Thymus (tissue), 2 donors: ENCODE results near the gene RPL10. TPM values are rescaled to one million over a fixed set of nuclear protein-coding genes. Genes with fewer than 3 reads are reported as not detected.

ENCODE experiments used
- polyA plus RNA-seq: library from polyadenylated mRNA; stranded (reverse); fragments of 200-250 nt; gene quantifications from one replicate; pipeline ENCODE4 v1.2.3, GENCODE V29; 2013
- total RNA-seq: library from RNA; stranded (reverse); fragments of 120-200 nt; gene quantifications from one replicate; pipeline ENCODE4 v1.2.4, GENCODE V29; 2013
- donor health status: healthy.

The RPL10 gene
- total and polyA plus RNA-seq, 2 donors = 5,085 to 5,714 TPM

Other genes with a start within 250 kb of the RPL10 start
- not detected for gene OPN1MW, start 215.8 kb upstream of the RPL10 start, total RNA-seq
- 0.02 TPM for gene OPN1MW, start 215.8 kb upstream of the RPL10 start, polyA plus RNA-seq
- gene OPN1MW2, start 178.6 kb upstream of the RPL10 start, total RNA-seq = not detected
- gene OPN1MW2, start 178.6 kb upstream of the RPL10 start, polyA plus RNA-seq = not detected
- gene OPN1MW3, start 140.8 kb upstream of the RPL10 start, total RNA-seq = not detected
- gene OPN1MW3, start 140.8 kb upstream of the RPL10 start, polyA plus RNA-seq = 0.02 TPM
- not detected for gene TEX28, start 103.3 kb upstream of the RPL10 start, total RNA-seq
- gene TEX28, start 103.3 kb upstream of the RPL10 start, polyA plus RNA-seq = 0.05 TPM
- gene TKTL1, start 102.6 kb upstream of the RPL10 start, total RNA-seq = 1.3 TPM
- 0.43 TPM for gene TKTL1, start 102.6 kb upstream of the RPL10 start, polyA plus RNA-seq
- gene FLNA, start 23.7 kb upstream of the RPL10 start, total RNA-seq = 164 TPM
- gene FLNA, start 23.7 kb upstream of the RPL10 start, polyA plus RNA-seq = 412 TPM
- 8.2 TPM for gene EMD, start 19.1 kb upstream of the RPL10 start, total RNA-seq
- gene EMD, start 19.1 kb upstream of the RPL10 start, polyA plus RNA-seq = 110 TPM
- gene DNASE1L1, start 10.9 kb downstream of the RPL10 start, total RNA-seq = 10.1 TPM
- 23.0 TPM for gene DNASE1L1, start 10.9 kb downstream of the RPL10 start, polyA plus RNA-seq
- 21.0 TPM for gene TAFAZZIN, start 13.2 kb downstream of the RPL10 start, total RNA-seq
- 111 TPM for gene TAFAZZIN, start 13.2 kb downstream of the RPL10 start, polyA plus RNA-seq
- 26.6 TPM for gene ATP6AP1, start 30.3 kb downstream of the RPL10 start, total RNA-seq
- 53.7 TPM for gene ATP6AP1, start 30.3 kb downstream of the RPL10 start, polyA plus RNA-seq
- 39.2 TPM for gene GDI1, start 38.8 kb downstream of the RPL10 start, total RNA-seq
- 144 TPM for gene GDI1, start 38.8 kb downstream of the RPL10 start, polyA plus RNA-seq
- 29.8 TPM for gene FAM50A, start 45.8 kb downstream of the RPL10 start, total RNA-seq
- 112 TPM for gene FAM50A, start 45.8 kb downstream of the RPL10 start, polyA plus RNA-seq
- 2.2 TPM for gene PLXNA3, start 59.9 kb downstream of the RPL10 start, total RNA-seq
- gene PLXNA3, start 59.9 kb downstream of the RPL10 start, polyA plus RNA-seq = 14.3 TPM
- gene LAGE3, start 80.9 kb downstream of the RPL10 start, total RNA-seq = 39.9 TPM
- gene LAGE3, start 80.9 kb downstream of the RPL10 start, polyA plus RNA-seq = 17.3 TPM
- gene UBL4A, start 88.2 kb downstream of the RPL10 start, total RNA-seq = 29.9 TPM
- 20.7 TPM for gene UBL4A, start 88.2 kb downstream of the RPL10 start, polyA plus RNA-seq
- 6.1 TPM for gene SLC10A3, start 92.3 kb downstream of the RPL10 start, total RNA-seq
- 21.6 TPM for gene SLC10A3, start 92.3 kb downstream of the RPL10 start, polyA plus RNA-seq
- gene FAM3A, start 117.9 kb downstream of the RPL10 start, total RNA-seq = 18.4 TPM
- 73.4 TPM for gene FAM3A, start 117.9 kb downstream of the RPL10 start, polyA plus RNA-seq
- 13.9 TPM for gene G6PD, start 148.5 kb downstream of the RPL10 start, total RNA-seq
- gene G6PD, start 148.5 kb downstream of the RPL10 start, polyA plus RNA-seq = 21.0 TPM
- 17.7 TPM for gene IKBKG, start 149.2 kb downstream of the RPL10 start, total RNA-seq
- 38.3 TPM for gene IKBKG, start 149.2 kb downstream of the RPL10 start, polyA plus RNA-seq
- not detected for gene CTAG1A, start 186.8 kb downstream of the RPL10 start, total RNA-seq
- 0.07 TPM for gene CTAG1A, start 186.8 kb downstream of the RPL10 start, polyA plus RNA-seq
- not detected for gene CTAG1B, start 220.9 kb downstream of the RPL10 start, total RNA-seq
- gene CTAG1B, start 220.9 kb downstream of the RPL10 start, polyA plus RNA-seq = not detected